ENCODE data around the gene HDC. TPM values are rescaled to one million over a fixed set of nuclear protein-coding genes. Genes with fewer than 3 reads are reported as not detected.

The HDC gene
- total RNA-seq, 3 donors from 2014 or later (not counting 1 experiment from before 2014, with no cell fraction given): 0.14 to 494 (median 9.5) TPM

DNA sequence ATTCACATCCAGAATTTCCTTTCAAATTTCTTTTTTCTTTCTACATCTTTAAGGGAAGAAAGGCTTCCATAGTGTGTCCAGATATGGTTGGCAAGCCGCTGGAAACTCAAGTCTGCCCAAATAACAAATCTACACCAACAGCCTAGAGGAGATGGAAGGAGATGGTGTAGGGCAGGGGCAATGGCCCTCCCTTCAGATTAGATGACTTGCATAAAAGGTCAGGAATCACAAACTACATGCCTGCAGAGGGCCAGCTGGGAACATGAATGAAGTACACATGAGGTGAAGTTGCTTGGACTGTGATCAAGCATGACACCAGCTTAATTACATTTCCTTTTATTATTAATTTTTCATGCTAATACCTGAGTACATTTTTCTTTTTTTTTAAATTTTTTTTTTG is 73.4 kb downstream of the HDC start:
- Mint-ChIP-seq H3K27me3 (ENCODE audit: low read depth in 2 of 2) (no peaks in the 10 kb centered on the region), H3K27ac (no peak overlapping the region), H3K9me3 (no peaks in the 10 kb centered on the region), H3K4me1 (no peaks in the 10 kb centered on the region), H3K36me3 (no peaks in the 10 kb centered on the region), H3K4me3 (no peak overlapping the region)
- Histone ChIP-seq H3K27me3 (ENCODE audit: control insufficient read depth, insufficient read depth, low read length) (no peaks in the 10 kb centered on the region), H3K9me3 (ENCODE audit: control insufficient read depth, insufficient read depth, low read length) (no peaks in the 10 kb centered on the region), H3K27ac (ENCODE audit: low read length) (no peak overlapping the region), H3K4me1 (ENCODE audit: control insufficient read depth, insufficient read depth, low read length) (no peaks in the 10 kb centered on the region), H3K4me3 (ENCODE audit: low read length) (no peak overlapping the region), H3K36me3 (ENCODE audit: control insufficient read depth, insufficient read depth, low read length) (no peaks in the 10 kb centered on the region)
- TF ChIP-seq, protein P1, sequence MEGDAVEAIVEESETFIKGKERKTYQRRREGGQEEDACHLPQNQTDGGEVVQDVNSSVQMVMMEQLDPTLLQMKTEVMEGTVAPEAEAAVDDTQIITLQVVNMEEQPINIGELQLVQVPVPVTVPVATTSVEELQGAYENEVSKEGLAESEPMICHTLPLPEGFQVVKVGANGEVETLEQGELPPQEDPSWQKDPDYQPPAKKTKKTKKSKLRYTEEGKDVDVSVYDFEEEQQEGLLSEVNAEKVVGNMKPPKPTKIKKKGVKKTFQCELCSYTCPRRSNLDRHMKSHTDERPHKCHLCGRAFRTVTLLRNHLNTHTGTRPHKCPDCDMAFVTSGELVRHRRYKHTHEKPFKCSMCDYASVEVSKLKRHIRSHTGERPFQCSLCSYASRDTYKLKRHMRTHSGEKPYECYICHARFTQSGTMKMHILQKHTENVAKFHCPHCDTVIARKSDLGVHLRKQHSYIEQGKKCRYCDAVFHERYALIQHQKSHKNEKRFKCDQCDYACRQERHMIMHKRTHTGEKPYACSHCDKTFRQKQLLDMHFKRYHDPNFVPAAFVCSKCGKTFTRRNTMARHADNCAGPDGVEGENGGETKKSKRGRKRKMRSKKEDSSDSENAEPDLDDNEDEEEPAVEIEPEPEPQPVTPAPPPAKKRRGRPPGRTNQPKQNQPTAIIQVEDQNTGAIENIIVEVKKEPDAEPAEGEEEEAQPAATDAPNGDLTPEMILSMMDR (IDR thresholded peaks at IDR 0.05): no peak
- DNase-seq (no peak), ATAC-seq (no peak)
- WGBS (ENCODE audit: insufficient coverage): no CpG with 5 or more reads among the region's 1 CpG
- intact Hi-C loops (cut with micrococcal nuclease): no loop called here

Other genes starting within 250 kb of the HDC start
- gene ATP8B4, start 146.5 kb downstream of the HDC start, total RNA-seq: 10 to 100 TPM; 55.6 to 89.5 (median 75.1) TPM
- 1 to 10 TPM in 1 of 3 donors, under 1 TPM in 2; 0.47 to 2.7 (median 0.50) TPM for gene SLC27A2, start 83.5 kb downstream of the HDC start, total RNA-seq
- 10 to 100 TPM; 20.8 to 30.8 (median 26.3) TPM for gene GABPB1, start 89.5 kb upstream of the HDC start, total RNA-seq
- 10 to 100 TPM; 81.0 to 87.7 (median 81.4) TPM for gene USP8, start 158.7 kb upstream of the HDC start, total RNA-seq

All from natural killer cell (primary cell).